BE2C (cell line): ENCODE results near the gene EGF.
"Not testable (repeated sequence)": the region's sequence is repeated elsewhere in the genome, so short reads cannot be mapped to it uniquely, and the experiment has no call there.

Experiments
- DNase-seq: peaks from one replicate; pipeline ENCODE4 v3.0.0-alpha.2; 2020
- H3K27me3 ChIP-seq: fragments of 250-450 bp; sonication (Bioruptor Pico); 2 replicates; pipeline ENCODE4 v1.5.1; 2020; ENCODE audit warnings: mild to moderate bottlenecking
- H3K36me3 ChIP-seq: fragments of 250-450 bp; sonication (Bioruptor Pico); 2 replicates; pipeline ENCODE4 v1.5.1; 2020; ENCODE audit warnings: mild to moderate bottlenecking
- H3K4me1 ChIP-seq: fragments of 250-450 bp; sonication (Bioruptor Pico); 2 replicates; pipeline ENCODE4 v1.5.1; 2020
- H3K4me3 ChIP-seq: 2 replicates; pipeline ENCODE4 v1.5.1; 2011; ENCODE audit warnings: low read depth, low read length
- H3K9me3 ChIP-seq: fragments of 250-450 bp; sonication (Bioruptor Pico); 2 replicates; pipeline ENCODE4 v1.5.1; 2020
- TF ChIP-seq, protein P1 (sequence below): IDR thresholded peaks from 2 replicates; pipeline ENCODE4 v1.5.1; 2012; ENCODE audit warnings: mild to moderate bottlenecking, low read depth, low read length

EGF gene

DNA sequence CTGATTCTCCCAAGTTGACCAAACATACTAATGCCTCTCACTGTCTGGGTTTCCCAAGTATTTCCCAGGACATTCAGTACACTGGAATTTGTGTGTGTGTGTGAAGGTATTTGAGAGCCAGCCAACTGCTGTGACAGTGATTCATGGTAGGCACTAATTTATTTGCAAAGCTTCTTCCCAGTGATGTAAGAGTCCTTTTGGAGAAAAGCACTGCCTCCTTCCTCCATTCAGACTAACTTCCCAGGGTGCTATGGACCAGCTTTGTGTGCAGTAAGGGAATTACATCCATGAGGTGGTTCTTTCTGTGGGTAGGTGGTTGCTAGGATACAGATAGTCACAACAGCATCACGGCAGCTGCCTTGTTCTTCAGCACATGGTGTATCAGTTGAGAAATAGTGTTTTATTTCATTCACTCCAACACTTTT, 8.7 kb downstream of the EGF start:
- no peaks in the 10 kb centered on the region for H3K36me3 ChIP-seq
- TF ChIP-seq, protein P1, sequence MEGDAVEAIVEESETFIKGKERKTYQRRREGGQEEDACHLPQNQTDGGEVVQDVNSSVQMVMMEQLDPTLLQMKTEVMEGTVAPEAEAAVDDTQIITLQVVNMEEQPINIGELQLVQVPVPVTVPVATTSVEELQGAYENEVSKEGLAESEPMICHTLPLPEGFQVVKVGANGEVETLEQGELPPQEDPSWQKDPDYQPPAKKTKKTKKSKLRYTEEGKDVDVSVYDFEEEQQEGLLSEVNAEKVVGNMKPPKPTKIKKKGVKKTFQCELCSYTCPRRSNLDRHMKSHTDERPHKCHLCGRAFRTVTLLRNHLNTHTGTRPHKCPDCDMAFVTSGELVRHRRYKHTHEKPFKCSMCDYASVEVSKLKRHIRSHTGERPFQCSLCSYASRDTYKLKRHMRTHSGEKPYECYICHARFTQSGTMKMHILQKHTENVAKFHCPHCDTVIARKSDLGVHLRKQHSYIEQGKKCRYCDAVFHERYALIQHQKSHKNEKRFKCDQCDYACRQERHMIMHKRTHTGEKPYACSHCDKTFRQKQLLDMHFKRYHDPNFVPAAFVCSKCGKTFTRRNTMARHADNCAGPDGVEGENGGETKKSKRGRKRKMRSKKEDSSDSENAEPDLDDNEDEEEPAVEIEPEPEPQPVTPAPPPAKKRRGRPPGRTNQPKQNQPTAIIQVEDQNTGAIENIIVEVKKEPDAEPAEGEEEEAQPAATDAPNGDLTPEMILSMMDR, result no peak
- peaks cover 4% of the 10 kb centered on the region; the same call in 1 of the 2 replicates for H3K27me3 ChIP-seq
- DNase-seq, result no peak
- no peaks in the 10 kb centered on the region for H3K4me1 ChIP-seq
- no peaks in the 10 kb centered on the region for H3K9me3 ChIP-seq
- H3K4me3 ChIP-seq, result no peak overlapping the region

DNA sequence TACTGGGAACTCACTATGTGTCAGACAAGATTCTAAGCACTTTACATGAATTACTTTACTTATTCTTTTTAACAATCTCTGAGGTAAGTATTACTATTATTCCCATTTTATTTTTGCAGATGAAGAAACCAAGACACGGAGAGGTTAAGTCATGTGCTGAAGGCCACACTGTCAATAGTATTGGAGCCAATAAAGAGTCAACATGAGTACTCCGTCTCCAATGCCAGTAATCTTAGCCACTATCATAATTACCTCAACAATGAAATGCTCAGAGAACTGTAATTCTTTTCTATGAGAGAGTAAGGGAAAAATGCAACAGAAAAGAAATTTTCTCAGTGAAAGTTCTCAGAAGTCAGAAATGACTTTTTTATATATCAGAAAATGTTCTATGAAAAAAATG, 12.7 kb downstream of the EGF start:
- DNase-seq, result no peak
- H3K36me3 ChIP-seq, result no peaks in the 10 kb centered on the region
- no peak overlapping the region for H3K4me3 ChIP-seq
- no peaks in the 10 kb centered on the region for H3K9me3 ChIP-seq
- TF ChIP-seq, protein P1, result no peak
- no peaks in the 10 kb centered on the region for H3K4me1 ChIP-seq
- no peaks in the 10 kb centered on the region; the same call in 1 of the 2 replicates for H3K27me3 ChIP-seq

DNA sequence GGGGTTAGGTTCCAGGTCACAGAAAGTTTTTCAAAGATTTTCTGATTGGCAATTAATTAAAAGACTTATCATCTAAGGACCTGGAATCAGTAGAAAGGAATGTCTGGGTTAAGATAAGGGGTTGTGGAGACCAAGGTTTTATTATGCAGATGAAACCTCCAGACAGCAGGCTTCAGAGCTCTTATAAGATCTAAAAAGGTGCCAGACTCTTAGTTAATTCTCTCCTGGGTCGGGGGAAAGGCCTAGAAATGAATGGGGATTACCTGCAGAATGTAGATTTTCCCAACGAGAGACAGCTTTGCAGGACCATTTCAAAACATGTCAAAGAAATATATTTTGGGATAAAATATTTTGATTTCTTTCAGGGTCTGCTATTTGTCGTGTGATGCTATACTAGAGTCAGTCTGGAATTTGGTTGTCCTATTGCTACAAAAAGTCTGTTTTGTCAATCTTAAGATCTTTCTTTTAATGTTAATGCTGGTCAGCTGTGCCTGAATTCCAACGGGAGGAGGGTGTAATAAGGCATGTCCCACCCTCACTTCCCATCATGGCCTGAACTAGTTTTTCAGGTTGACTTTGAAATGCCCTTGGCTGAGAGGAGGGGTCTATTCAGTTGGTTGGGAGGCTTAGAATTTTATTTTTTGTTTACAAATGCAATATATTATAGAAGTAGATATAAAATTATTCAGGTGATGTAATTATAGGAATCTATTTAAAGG, 15.8 kb downstream of the EGF start:
- Histone ChIP-seq H3K4me1 (no peaks in the 10 kb centered on the region), H3K4me3 (no peak overlapping the region), H3K9me3 (no peaks in the 10 kb centered on the region), H3K36me3 (no peaks in the 10 kb centered on the region), H3K27me3 (no peaks in the 10 kb centered on the region; the same call in none of the 2 replicates)
- TF ChIP-seq, protein P1, result no peak
- no peak for DNase-seq

DNA sequence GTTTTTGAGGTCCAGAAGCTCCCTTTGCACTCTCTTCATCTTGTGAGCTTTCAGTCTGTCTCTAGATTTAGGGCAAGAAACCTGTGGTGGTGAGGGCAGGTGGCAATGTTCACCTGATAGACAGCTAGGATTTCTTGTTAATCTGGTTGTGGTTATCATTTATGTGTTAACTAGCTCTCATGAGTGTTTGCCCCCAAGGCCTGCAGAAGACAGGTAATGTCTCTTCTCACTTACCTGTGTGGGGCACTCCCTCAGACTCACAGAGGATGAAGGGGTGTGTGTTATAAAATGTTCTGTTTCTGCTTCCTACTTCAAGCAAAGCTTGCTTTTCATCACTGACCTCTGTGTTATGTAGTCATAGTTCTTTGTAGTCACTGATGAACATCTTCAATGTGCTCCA, 17.8 kb downstream of the EGF start:
- H3K27me3 ChIP-seq, result no peaks in the 10 kb centered on the region; the same call in 1 of the 2 replicates
- no peak for DNase-seq
- TF ChIP-seq, protein P1, result no peak
- H3K4me3 ChIP-seq, result no peak overlapping the region
- no peaks in the 10 kb centered on the region for H3K4me1 ChIP-seq
- no peaks in the 10 kb centered on the region for H3K36me3 ChIP-seq
- no peaks in the 10 kb centered on the region for H3K9me3 ChIP-seq

DNA sequence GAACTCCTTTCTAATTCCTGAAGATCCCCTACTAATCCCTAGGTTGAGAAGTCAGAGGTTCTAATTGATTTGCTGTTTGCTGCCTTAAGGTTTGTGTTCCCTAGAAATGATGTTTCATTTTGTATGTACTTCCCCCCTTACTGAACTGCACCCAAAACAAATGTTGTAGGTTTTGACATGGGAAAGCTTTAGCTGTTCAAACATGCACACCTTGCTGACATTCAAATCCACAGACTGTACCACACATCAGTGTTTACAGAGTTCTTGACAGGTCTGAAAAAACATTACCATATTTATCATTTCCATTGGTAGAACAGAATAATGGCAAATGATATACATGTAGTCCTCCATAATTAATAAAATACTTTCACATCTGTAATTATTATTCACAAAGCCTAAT, 18.2 kb downstream of the EGF start:
- Histone ChIP-seq H3K4me3 (no peak overlapping the region), H3K27me3 (no peaks in the 10 kb centered on the region; the same call in 1 of the 2 replicates), H3K4me1 (no peaks in the 10 kb centered on the region), H3K36me3 (no peaks in the 10 kb centered on the region), H3K9me3 (no peaks in the 10 kb centered on the region)
- DNase-seq, result no peak
- TF ChIP-seq, protein P1, result no peak

DNA sequence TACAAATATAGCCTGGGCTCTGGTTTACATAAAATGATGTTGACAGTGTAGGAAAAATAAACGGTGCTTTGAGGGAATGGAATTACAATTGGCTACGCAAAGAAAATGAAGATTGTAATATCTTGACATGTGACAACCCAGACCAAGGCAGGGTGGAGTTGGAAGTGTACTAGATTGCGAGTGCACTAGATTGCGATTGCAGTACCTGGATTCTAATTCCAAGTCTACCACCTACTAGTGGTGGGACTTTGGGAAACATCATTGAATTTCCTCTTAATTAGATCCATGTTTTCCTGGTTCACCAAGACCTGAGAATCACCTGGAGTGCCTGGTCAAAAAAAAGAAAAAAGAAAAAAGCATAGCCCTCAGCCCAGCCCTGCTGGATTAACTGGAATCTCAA, 18.6 kb downstream of the EGF start:
- DNase-seq, result no peak
- H3K36me3 ChIP-seq, result no peaks in the 10 kb centered on the region
- H3K9me3 ChIP-seq, result no peaks in the 10 kb centered on the region
- no peaks in the 10 kb centered on the region for H3K4me1 ChIP-seq
- no peaks in the 10 kb centered on the region; the same call in 1 of the 2 replicates for H3K27me3 ChIP-seq
- TF ChIP-seq, protein P1, result no peak
- H3K4me3 ChIP-seq, result no peak overlapping the region

DNA sequence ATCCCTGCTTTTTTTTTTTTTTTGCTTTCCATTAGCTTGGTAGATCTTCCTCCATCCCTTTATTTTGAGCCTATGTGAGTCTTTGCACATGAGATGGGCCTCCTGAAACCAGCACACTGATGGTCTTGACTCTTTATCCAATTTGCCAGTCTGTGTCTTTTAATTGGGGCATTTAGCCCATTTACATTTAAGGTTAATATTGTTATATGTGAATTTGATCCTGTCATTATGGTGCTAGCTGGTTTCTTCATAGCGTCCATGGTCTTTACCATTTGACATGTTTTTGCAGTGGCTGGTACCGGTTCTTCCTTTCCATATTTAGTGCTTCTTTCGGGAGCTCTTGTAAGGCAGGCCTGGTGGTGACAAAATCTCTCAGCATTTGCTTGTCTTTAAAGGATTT, 24.7 kb downstream of the EGF start:
- not testable (repeated sequence) for H3K4me1 ChIP-seq, H3K27me3 ChIP-seq, H3K4me3 ChIP-seq, H3K36me3 ChIP-seq, H3K9me3 ChIP-seq, DNase-seq
